ENCODE measurements around the gene PDE4C. TPM values are rescaled to one million over a fixed set of nuclear protein-coding genes. Genes with fewer than 3 reads are reported as not detected.

The PDE4C gene
- total RNA-seq, 4 donors from 2014 or later: under 0.01 to 0.60 (median 0.59) TPM; not detected in 1

- no peak for DNase-seq (ENCODE audit: low spot score in 2 of 2)
These were observed 32.7 kb downstream of the PDE4C start for GRCh38 chr19:18193388-18194180.

GRCh38 chr19:18192673-18193387, 33.4 kb downstream of the PDE4C start, which contains the start of gene MPV17L2:
Gene MPV17L2, plus strand, starts transcription at chr19:18193218. Its CDS starts 64 bp downstream, at chr19:18193282.
- peak; percentile 74 to 97 for TF ChIP-seq EP300 (IDR thresholded peaks at IDR 0.05)
- TF ChIP-seq POLR2A (IDR thresholded peaks at IDR 0.05): peak; percentile 77 to 85
- peak in 2 of 5 experiments; percentile 76 to 79 for TF ChIP-seq CTCF (IDR thresholded peaks at IDR 0.05)
- H3K27ac ChIP-seq: peak within 1 kb of the TSS; percentile 90 to 97 (median 95)
- WGBS, 2 donors: 0% methylated on average over 62 to 63 of the region's 74 CpGs
- H3K9me3 ChIP-seq: no peaks in the 10 kb centered on the region
- H3K4me3 ChIP-seq: peak within 1 kb of the TSS; percentile 82 to 99 (median 86)
- peaks cover 0 to 28% (median 14%) of the 10 kb centered on the region in 4 donors for H3K4me1 ChIP-seq
- H3K27me3 ChIP-seq: no peaks in the 10 kb centered on the region
- peak; percentile 98 to 99 for DNase-seq (ENCODE audit: low spot score in 2 of 2)
- H3K36me3 ChIP-seq: peaks cover 0 to 23% (median 0%) of the 10 kb centered on the region in 3 donors

More at GRCh38 chr19:18193388-18194180, 32.7 kb downstream of the PDE4C start:
- TF ChIP-seq POLR2A (IDR thresholded peaks at IDR 0.05) (no peak), CTCF (IDR thresholded peaks at IDR 0.05) (no peak), EP300 (IDR thresholded peaks at IDR 0.05) (no peak)
- Histone ChIP-seq H3K4me1 (peaks cover 0 to 28% (median 14%) of the 10 kb centered on the region in 4 donors), H3K27ac (peak overlapping the region in 3 of 4 donors; percentile 81 to 95 (median 84)), H3K36me3 (peaks cover 0 to 30% (median 0%) of the 10 kb centered on the region in 3 donors), H3K27me3 (no peaks in the 10 kb centered on the region), H3K4me3 (peak overlapping the region; percentile 82 to 99 (median 86)), H3K9me3 (no peaks in the 10 kb centered on the region)
- 6 to 7% methylated on average over 31 to 39 of the region's 46 CpGs for WGBS, 2 donors

GRCh38 chr19:18191640-18192062, 34.6 kb downstream of the PDE4C start:
- Histone ChIP-seq H3K4me1 (peaks cover 0 to 28% (median 14%) of the 10 kb centered on the region in 4 donors), H3K4me3 (peak overlapping the region; percentile 45 to 99 (median 70)), H3K9me3 (no peaks in the 10 kb centered on the region), H3K27me3 (no peaks in the 10 kb centered on the region), H3K27ac (peak overlapping the region; percentile 90 to 97 (median 95)), H3K36me3 (peaks cover 0 to 13% (median 0%) of the 10 kb centered on the region in 3 donors)
- no peak for DNase-seq (ENCODE audit: low spot score in 2 of 2)
- 77 to 82% methylated on average over 5 of the region's 5 CpGs for WGBS, 2 donors
- TF ChIP-seq CTCF (IDR thresholded peaks at IDR 0.05) (peak in 1 of 5 experiments; percentile 50), EP300 (IDR thresholded peaks at IDR 0.05) (no peak)

- no peak overlapping the region for H3K27ac ChIP-seq
These were observed 36.0 kb downstream of the PDE4C start for GRCh38 chr19:18190278-18190677.

More at GRCh38 chr19:18190278-18190677, 36.0 kb downstream of the PDE4C start:
- TF ChIP-seq EP300 (IDR thresholded peaks at IDR 0.05) (no peak), POLR2A (IDR thresholded peaks at IDR 0.05) (no peak), CTCF (IDR thresholded peaks at IDR 0.05) (no peak)
- Histone ChIP-seq H3K4me1 (peaks cover 0 to 28% (median 14%) of the 10 kb centered on the region in 4 donors), H3K9me3 (no peaks in the 10 kb centered on the region), H3K36me3 (no peaks in the 10 kb centered on the region), H3K4me3 (no peak overlapping the region), H3K27me3 (no peaks in the 10 kb centered on the region)
- DNase-seq (ENCODE audit: low spot score in 2 of 2): no peak
- 83 to 91% methylated on average over 4 of the region's 4 CpGs for whole genome bisulfite sequencing, 2 donors

All from tibial nerve (tissue), 4 donors.